Mucosa of rectum (tissue), 2 donors: ENCODE results near the gene PAXX.
"Not testable (repeated sequence)": the region's sequence is repeated elsewhere in the genome, so short reads cannot be mapped to it uniquely, and the experiment has no call there.

Source experiments
- H3K27ac ChIP-seq, 2 donors: one replicate each; pipeline ENCODE4 v1.7.0; 2013; ENCODE audit warnings: inconsistent platforms in 2 of 2, low read depth in 2 of 2, low read length in 2 of 2
- H3K27me3 ChIP-seq, 2 donors: one replicate each; pipeline ENCODE4 v1.7.0; 2013; ENCODE audit warnings: low read length in 2 of 2; ENCODE audit not compliant: control insufficient read depth in 2 of 2, insufficient read depth in 2 of 2
- H3K36me3 ChIP-seq, 2 donors: one replicate each; pipeline ENCODE4 v1.7.0; 2013; ENCODE audit warnings: low read length in 2 of 2; ENCODE audit not compliant: control insufficient read depth in 2 of 2, insufficient read depth in 2 of 2
- H3K4me1 ChIP-seq, 2 donors: one replicate each; pipeline ENCODE4 v1.7.0; 2013; ENCODE audit warnings: low read length in 2 of 2, mild to moderate bottlenecking in 1 of 2; ENCODE audit not compliant: control insufficient read depth in 2 of 2, insufficient read depth in 2 of 2
- H3K4me3 ChIP-seq, 2 donors: one replicate each; pipeline ENCODE4 v1.7.0; 2013; ENCODE audit warnings: low read length in 2 of 2
- H3K9ac ChIP-seq, 2 donors: one replicate each; pipeline ENCODE4 v1.7.0; 2013; ENCODE audit warnings: low read length in 2 of 2, low read depth in 1 of 2, mild to moderate bottlenecking in 1 of 2
- H3K9me3 ChIP-seq, 2 donors: one replicate each; pipeline ENCODE4 v1.7.0; 2013; ENCODE audit warnings: low read length in 2 of 2; ENCODE audit not compliant: control insufficient read depth in 2 of 2
- donor health status: healthy.
- donor health status: Normal muscosa, but diverticular disease.

PAXX gene

GRCh38 chr9:137001857-137002645, 9.8 kb downstream of the PAXX start:
- Histone ChIP-seq H3K27me3 (peaks cover 0 to 3% of the 10 kb centered on the region in 2 donors), H3K36me3 (no peaks in the 10 kb centered on the region), H3K27ac (no peak overlapping the region), H3K4me1 (peaks cover 8 to 11% of the 10 kb centered on the region in 2 donors), H3K9me3 (no peaks in the 10 kb centered on the region), H3K9ac (no peak overlapping the region), H3K4me3 (no peak overlapping the region)

DNA sequence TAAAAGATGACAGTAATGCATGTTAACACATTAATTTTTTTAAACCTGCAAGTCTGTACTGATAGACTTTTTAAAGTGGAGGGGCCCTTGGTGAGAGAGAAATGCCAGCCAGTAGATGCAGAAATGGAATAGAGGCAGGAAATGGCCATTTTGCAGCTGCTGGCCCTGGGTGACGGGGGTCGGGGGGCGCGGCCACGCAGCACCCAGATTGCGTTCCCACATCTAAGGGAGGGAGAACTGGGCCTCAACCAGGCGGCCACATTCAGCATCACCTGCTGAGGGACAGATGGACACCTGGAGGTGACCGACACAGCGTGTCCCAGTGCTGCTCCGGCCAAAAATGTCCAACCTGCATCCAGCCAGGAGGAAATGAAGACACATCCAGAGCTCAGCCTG, 10.4 kb downstream of the PAXX start:
- Histone ChIP-seq H3K4me3 (no peak overlapping the region), H3K27ac (no peak overlapping the region), H3K27me3 (peaks cover 0 to 3% of the 10 kb centered on the region in 2 donors), H3K36me3 (no peaks in the 10 kb centered on the region), H3K9ac (no peak overlapping the region), H3K9me3 (no peaks in the 10 kb centered on the region), H3K4me1 (peaks cover 2 to 6% of the 10 kb centered on the region in 2 donors)

- not testable (repeated sequence) for H3K9me3 ChIP-seq, H3K4me1 ChIP-seq, H3K36me3 ChIP-seq, H3K4me3 ChIP-seq, H3K27ac ChIP-seq, H3K9ac ChIP-seq, H3K27me3 ChIP-seq
These were observed 12.1 kb downstream of the PAXX start for GRCh38 chr9:137004285-137004684.

- no peak overlapping the region for H3K9ac ChIP-seq
- no peak overlapping the region for H3K27ac ChIP-seq
- peaks cover 0 to 3% of the 10 kb centered on the region in 2 donors for H3K27me3 ChIP-seq
- H3K4me1 ChIP-seq, result no peaks in the 10 kb centered on the region
- H3K36me3 ChIP-seq, result peaks cover 0 to 4% of the 10 kb centered on the region in 2 donors
- H3K9me3 ChIP-seq, result no peaks in the 10 kb centered on the region
- H3K4me3 ChIP-seq, result no peak overlapping the region
These were observed 14.1 kb downstream of the PAXX start for GRCh38 chr9:137006116-137007003.

GRCh38 chr9:137007108-137007815, 15.0 kb downstream of the PAXX start:
- H3K4me1 ChIP-seq, result no peaks in the 10 kb centered on the region
- H3K4me3 ChIP-seq, result no peak overlapping the region
- H3K27ac ChIP-seq, result no peak overlapping the region
- H3K27me3 ChIP-seq, result no peaks in the 10 kb centered on the region
- H3K9ac ChIP-seq, result no peak overlapping the region
- H3K36me3 ChIP-seq, result peaks cover under 1 to 4% of the 10 kb centered on the region in 2 donors
- no peaks in the 10 kb centered on the region for H3K9me3 ChIP-seq

GRCh38 chr9:137007816-137008270, 15.6 kb downstream of the PAXX start:
- Histone ChIP-seq H3K27ac (no peak overlapping the region), H3K9ac (no peak overlapping the region)

DNA sequence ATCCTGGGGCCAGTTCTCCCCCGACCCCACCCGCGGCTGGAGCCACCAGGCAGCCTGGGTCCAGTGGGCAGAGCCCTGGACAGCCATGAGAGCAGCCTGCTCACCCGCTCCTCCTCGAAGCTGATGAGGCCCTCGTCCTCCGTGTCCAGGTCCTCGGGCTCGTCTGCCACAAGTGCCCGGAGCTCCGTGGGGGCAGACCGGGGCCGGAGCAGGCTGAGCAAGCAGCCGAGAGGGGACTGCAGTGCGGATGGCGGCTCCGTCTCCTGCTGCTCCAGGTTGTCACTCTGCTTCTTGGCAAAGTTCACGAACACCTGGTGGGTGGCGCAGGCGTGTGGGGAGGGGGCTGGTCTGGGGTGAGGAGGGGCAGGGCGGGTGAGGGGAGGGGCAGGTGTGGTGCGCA, 16.1 kb downstream of the PAXX start:
- Histone ChIP-seq H3K4me3 (no peak overlapping the region), H3K9ac (no peak overlapping the region), H3K9me3 (no peaks in the 10 kb centered on the region), H3K27ac (no peak overlapping the region), H3K27me3 (no peaks in the 10 kb centered on the region), H3K36me3 (peaks cover 3 to 6% of the 10 kb centered on the region in 2 donors), H3K4me1 (no peaks in the 10 kb centered on the region)

More at GRCh38 chr9:137007816-137008270, 15.6 kb downstream of the PAXX start:
- Histone ChIP-seq H3K4me3 (no peak overlapping the region), H3K27me3 (no peaks in the 10 kb centered on the region), H3K4me1 (no peaks in the 10 kb centered on the region), H3K36me3 (peaks cover 3 to 6% of the 10 kb centered on the region in 2 donors), H3K9me3 (no peaks in the 10 kb centered on the region)

DNA sequence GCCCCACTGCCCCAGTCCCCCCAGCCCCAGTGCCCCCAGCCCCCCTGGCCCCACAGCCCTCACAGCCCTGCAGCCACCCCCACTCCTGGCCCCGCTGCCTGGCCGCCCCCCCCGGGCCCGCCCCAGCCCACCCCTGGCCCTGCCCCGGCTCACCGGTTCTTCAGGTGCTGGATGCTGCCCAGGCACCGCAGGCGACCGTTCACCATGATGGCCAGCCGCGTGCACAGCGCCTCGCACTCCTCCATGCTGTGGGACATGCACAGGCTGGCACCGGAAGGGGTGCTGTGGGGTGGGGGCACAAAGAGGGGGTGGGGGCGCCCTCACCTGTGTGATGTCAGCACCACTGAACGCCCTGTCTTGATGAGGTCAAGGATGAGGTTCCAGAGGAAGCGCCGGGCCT, 17.0 kb downstream of the PAXX start:
- H3K4me3 ChIP-seq, result no peak overlapping the region
- H3K4me1 ChIP-seq, result no peaks in the 10 kb centered on the region
- H3K9ac ChIP-seq, result no peak overlapping the region
- no peak overlapping the region for H3K27ac ChIP-seq
- H3K36me3 ChIP-seq, result peaks cover 6 to 7% of the 10 kb centered on the region in 2 donors
- no peaks in the 10 kb centered on the region for H3K27me3 ChIP-seq
- no peaks in the 10 kb centered on the region for H3K9me3 ChIP-seq

DNA sequence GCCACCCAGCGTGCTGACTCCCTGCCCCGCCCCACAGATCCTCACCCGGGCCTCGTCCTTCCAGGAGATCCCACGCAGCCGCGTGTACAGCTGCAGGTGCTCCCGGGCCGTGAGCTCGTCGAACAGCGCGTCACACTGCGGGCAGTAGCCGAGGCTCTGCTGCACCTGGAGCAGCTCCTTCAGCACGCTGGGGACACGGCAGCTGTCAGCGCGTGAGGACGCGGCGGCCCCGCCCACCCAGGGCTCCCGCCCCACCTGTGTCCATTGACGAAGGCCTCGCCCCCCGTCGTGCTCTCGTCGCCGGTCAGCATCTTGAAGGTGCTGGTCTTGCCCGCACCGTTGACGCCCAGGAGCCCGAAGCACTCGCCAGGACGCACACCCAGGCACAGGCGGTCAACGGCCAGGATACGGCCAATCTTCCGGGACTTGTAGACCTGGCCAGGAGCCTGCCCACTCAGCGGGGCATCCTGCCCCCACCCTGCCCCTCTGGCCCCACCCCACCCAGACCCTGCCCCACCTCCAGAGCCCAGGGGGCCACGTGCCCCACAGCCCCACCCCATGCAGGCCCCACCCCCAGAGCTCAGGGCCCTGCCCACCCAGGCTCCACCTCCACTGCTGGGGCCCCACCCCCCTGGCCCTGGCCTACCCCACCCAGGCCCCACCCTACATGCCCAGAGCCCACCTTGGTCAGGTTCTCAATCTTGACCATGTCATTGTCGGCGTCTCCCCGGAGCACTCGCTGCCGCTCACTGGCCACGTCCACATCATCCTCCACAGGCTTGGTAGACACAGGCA, 17.9 kb downstream of the PAXX start:
- Histone ChIP-seq H3K27ac (no peak overlapping the region), H3K4me3 (no peak overlapping the region), H3K36me3 (peaks cover 6 to 7% of the 10 kb centered on the region in 2 donors), H3K9me3 (no peaks in the 10 kb centered on the region), H3K9ac (no peak overlapping the region), H3K27me3 (no peaks in the 10 kb centered on the region), H3K4me1 (no peaks in the 10 kb centered on the region)
